Osteoblast (primary cell): ENCODE data around the gene PHKB. TPM values are rescaled to one million over a fixed set of nuclear protein-coding genes. Genes with fewer than 3 reads are reported as not detected.
"Not testable (repeated sequence)": the region's sequence is repeated elsewhere in the genome, so short reads cannot be mapped to it uniquely, and the experiment has no call there.

Source experiments
- DNase-seq: peaks from one replicate; pipeline ENCODE4 v3.0.0; 2011; ENCODE audit warnings: low spot score, mixed read lengths; ENCODE audit not compliant: insufficient read length; ENCODE audit errors: missing footprints
- H2AFZ ChIP-seq: 2 replicates; pipeline ENCODE4 v1.6.0; 2011; ENCODE audit warnings: mild to moderate bottlenecking, low read length
- H3K27ac ChIP-seq: 2 replicates; pipeline ENCODE4 v1.5.1; 2011; ENCODE audit warnings: mild to moderate bottlenecking, low read depth, low read length, moderate library complexity
- H3K27me3 ChIP-seq: 2 replicates; pipeline ENCODE4 v1.6.0; 2012; ENCODE audit warnings: mild to moderate bottlenecking, control low read depth, inconsistent platforms, low read length, moderate library complexity; ENCODE audit not compliant: insufficient read depth
- H3K36me3 ChIP-seq: 2 replicates; pipeline ENCODE4 v1.5.1; 2011; ENCODE audit warnings: mild to moderate bottlenecking, low read length, control low read depth, moderate library complexity; ENCODE audit not compliant: insufficient read depth
- H3K4me1 ChIP-seq: 2 replicates; pipeline ENCODE4 v1.5.1; 2011; ENCODE audit warnings: mild to moderate bottlenecking, low read length, control low read depth, moderate library complexity; ENCODE audit not compliant: insufficient read depth
- H3K4me2 ChIP-seq: 2 replicates; pipeline ENCODE4 v1.6.0; 2011; ENCODE audit warnings: mild to moderate bottlenecking, low read length; ENCODE audit not compliant: insufficient read depth
- H3K4me3 ChIP-seq: fragments of 200-600 bp; sonication (generic); 3 replicates; pipeline ENCODE4 v1.5.1; 2012; ENCODE audit warnings: mild to moderate bottlenecking, low read length, inconsistent platforms; ENCODE audit not compliant: insufficient read depth
- H3K79me2 ChIP-seq: 2 replicates; pipeline ENCODE4 v1.6.0; 2012; ENCODE audit warnings: mild to moderate bottlenecking, low read length, control low read depth, inconsistent platforms; ENCODE audit not compliant: insufficient read depth
- H3K9me3 ChIP-seq: 2 replicates; pipeline ENCODE4 v1.5.1; 2011; ENCODE audit warnings: low read depth, low read length, control low read depth
- H4K20me1 ChIP-seq: 2 replicates; pipeline ENCODE4 v1.6.0; 2012; ENCODE audit warnings: mild to moderate bottlenecking, low read length, control low read depth; ENCODE audit not compliant: insufficient read depth
- CTCF ChIP-seq: IDR thresholded peaks from 2 replicates; pipeline ENCODE4 v1.5.1; 2011; ENCODE audit warnings: mild to moderate bottlenecking, low read depth, low read length, moderate library complexity; ENCODE audit errors: extremely low read depth
- total RNA-seq: library from RNA; depleted of rRNA; stranded (reverse); fragments of >200 nt; gene quantifications from 2 replicates; pipeline ENCODE4 v1.2.3, GENCODE V29; 2012

PHKB gene
- total RNA-seq, 1 donor = 76.4 TPM

GRCh38 chr16:47463771-47464624 lies 2.9 kb downstream of the PHKB start:
- DNase-seq = no peak
- H3K9me3 ChIP-seq = no peaks in the 10 kb centered on the region
- no peak overlapping the region for H2AFZ ChIP-seq
- H3K4me2 ChIP-seq = no peak overlapping the region
- no peaks in the 10 kb centered on the region for H3K27me3 ChIP-seq
- no peak overlapping the region for H3K27ac ChIP-seq
- peaks cover 71% of the 10 kb centered on the region for H3K79me2 ChIP-seq
- H3K4me1 ChIP-seq = peaks cover 13% of the 10 kb centered on the region
- H4K20me1 ChIP-seq = no peaks in the 10 kb centered on the region
- no peak for TF ChIP-seq CTCF
- no peak overlapping the region for H3K4me3 ChIP-seq
- H3K36me3 ChIP-seq = no peaks in the 10 kb centered on the region

- Histone ChIP-seq H3K79me2 (peaks cover 71% of the 10 kb centered on the region), H3K9me3 (no peaks in the 10 kb centered on the region), H2AFZ (no peak overlapping the region), H3K36me3 (no peaks in the 10 kb centered on the region), H3K27ac (no peak overlapping the region), H3K4me3 (no peak overlapping the region), H4K20me1 (no peaks in the 10 kb centered on the region), H3K27me3 (no peaks in the 10 kb centered on the region), H3K4me2 (no peak overlapping the region), H3K4me1 (no peaks in the 10 kb centered on the region)
- DNase-seq = no peak
- TF ChIP-seq CTCF = no peak
Observed at GRCh38 chr16:47465919-47466630, 4.9 kb downstream of the PHKB start.

GRCh38 chr16:47467501-47467900 lies 6.4 kb downstream of the PHKB start:
- DNase-seq = no peak
- no peaks in the 10 kb centered on the region for H3K36me3 ChIP-seq
- no peaks in the 10 kb centered on the region for H3K4me1 ChIP-seq
- H2AFZ ChIP-seq = no peak overlapping the region
- H3K4me2 ChIP-seq = no peak overlapping the region
- H3K9me3 ChIP-seq = no peaks in the 10 kb centered on the region
- peaks cover 72% of the 10 kb centered on the region for H3K79me2 ChIP-seq
- H3K27ac ChIP-seq = no peak overlapping the region
- no peaks in the 10 kb centered on the region for H4K20me1 ChIP-seq
- H3K4me3 ChIP-seq = no peak overlapping the region
- TF ChIP-seq CTCF = no peak
- no peaks in the 10 kb centered on the region for H3K27me3 ChIP-seq

GRCh38 chr16:47468070-47468689 lies 7.0 kb downstream of the PHKB start:
- not testable (repeated sequence) for H3K4me2 ChIP-seq, H3K27ac ChIP-seq, H2AFZ ChIP-seq, H3K4me3 ChIP-seq, H3K4me1 ChIP-seq, DNase-seq, H3K36me3 ChIP-seq, H3K27me3 ChIP-seq, H3K9me3 ChIP-seq, H4K20me1 ChIP-seq
- peaks cover 66% of the 10 kb centered on the region for H3K79me2 ChIP-seq
